Psoas muscle (tissue), 8 donors: ENCODE data around the gene TYW1B. TPM values are rescaled to one million over a fixed set of nuclear protein-coding genes. Genes with fewer than 3 reads are reported as not detected.
A peak's percentile ranks its signal among the peaks of the same experiment; 100 is the strongest.
"Not testable (repeated sequence)": the region's sequence is repeated elsewhere in the genome, so short reads cannot be mapped to it uniquely, and the experiment has no call there.

ENCODE experiments used
- ATAC-seq, 4 donors: fragments of 200-7000 bp; cut with Tn5 transposase; one replicate each; pipeline ENCODE4 v1.9.1; 2020; ENCODE audit warnings: moderate library complexity in 3 of 4, mild to moderate bottlenecking in 2 of 4
- DNase-seq, 2 donors: peaks; one replicate each; pipeline ENCODE4 v3.0.0-alpha.2; 2020
- H3K27ac ChIP-seq: fragments of 200-600 bp; one replicate; pipeline ENCODE4 v1.8.0; 2022
- H3K27me3 ChIP-seq, 3 donors: fragments of 200-600 bp in 1 of 3; one replicate each; pipeline versions ENCODE4 v1.6.1 to v1.8.0; 2013 to 2022; ENCODE audit warnings: low read length in 2 of 3, mild to moderate bottlenecking in 2 of 3, moderate library complexity in 1 of 3; ENCODE audit not compliant: insufficient read depth in 3 of 3
- H3K36me3 ChIP-seq, 2 donors: fragments of 200-600 bp in 1 of 2; one replicate each; pipeline versions ENCODE4 v1.6.1 to v1.8.0; 2013 to 2022; ENCODE audit warnings: low read depth in 1 of 2, mild to moderate bottlenecking in 1 of 2, moderate library complexity in 1 of 2; ENCODE audit not compliant: insufficient read depth in 1 of 2
- H3K4me1 ChIP-seq: fragments of 200-600 bp; one replicate; pipeline ENCODE4 v1.8.0; 2022
- H3K4me3 ChIP-seq: fragments of 200-600 bp; one replicate; pipeline ENCODE4 v1.8.0; 2022; ENCODE audit warnings: mild to moderate bottlenecking
- H3K9me3 ChIP-seq: fragments of 200-600 bp; one replicate; pipeline ENCODE4 v1.8.0; 2022
- CTCF ChIP-seq: fragments of 200-600 bp; IDR thresholded peaks from one replicate; pipeline ENCODE4 v1.8.0; 2022; ENCODE audit warnings: antibody characterized with exemption
- WGBS, 3 donors: extraction: QIAGEN DNeasy Blood & Tissue Kit; methylation state at CpG; one replicate each; pipeline versions ENCODE4 v1.1.6 to v1.1.7; 2013; 5-methylcytosine and 5-hydroxymethylcytosine counted together
- intact Hi-C, 2 donors: fragments of 100-400 bp; cut with DNase I; formaldehyde crosslinking; loops; one replicate each; pipeline versions ENCODE4 v1.11.0 to v1.14.2; 2022
- polyA plus RNA-seq, 3 donors: library from polyadenylated mRNA; stranded (reverse); fragments of 200-250 nt; gene quantifications; one replicate each; pipeline ENCODE4 v1.2.3, GENCODE V29; 2013
- total RNA-seq, 4 donors: library from RNA; stranded (reverse); fragmentation: NEBNext Ultra II Directional in 2 of 4; extraction: Animal tissue kit (Norgen Biotek cat#: 25700) in 2 of 4; gene quantifications; one replicate each; pipeline versions ENCODE4 v1.2.1 to v1.2.4, GENCODE V29; 2021 to 2023
- donor health status: healthy with polysubstance abuse.
- donor health status: DM: no; HTN: no; CAD: no; lungs with moderate emphysema.
- donor health status: Bipolar disorder and iron deficiency.
- donor health status: healthy.
- donor health status: DM: yes; HTN: yes; CAD: no.
- donor health status: DM: no; HTN: no; CAD: no.
- donor health status: DM: no; HTN: no; CAD: no.
- donor health status: DM: yes; HTN: yes; CAD: no.

TYW1B gene
- total and polyA plus RNA-seq, 7 donors: 1.1 to 6.5 (median 1.9) TPM

- H3K4me3 ChIP-seq, H3K9me3 ChIP-seq, H3K27me3 ChIP-seq, H3K4me1 ChIP-seq, DNase-seq, H3K36me3 ChIP-seq, H3K27ac ChIP-seq, ATAC-seq, intact Hi-C loops: not testable (repeated sequence)
- WGBS, 3 donors: 91 to 98% (median 96%) methylated on average over 4 of the region's 4 CpGs
Measured at GRCh38 chr7:72648574-72648973, 179.4 kb downstream of the TYW1B start.

GRCh38 chr7:72643708-72644107 lies 184.3 kb downstream of the TYW1B start:
- H3K9me3 ChIP-seq, H3K4me3 ChIP-seq, H3K27me3 ChIP-seq, DNase-seq, ATAC-seq, H3K4me1 ChIP-seq, H3K36me3 ChIP-seq, H3K27ac ChIP-seq, intact Hi-C loops: not testable (repeated sequence)
- WGBS, 3 donors: 84 to 100% (median 94%) methylated on average over 1 of the region's 1 CpG

GRCh38 chr7:72641485-72642248 lies 186.3 kb downstream of the TYW1B start:
- H3K9me3 ChIP-seq, ATAC-seq, H3K27ac ChIP-seq, DNase-seq, H3K4me3 ChIP-seq, H3K4me1 ChIP-seq, H3K36me3 ChIP-seq, intact Hi-C loops, H3K27me3 ChIP-seq: not testable (repeated sequence)
- 79 to 86% (median 81%) methylated on average over 5 of the region's 5 CpGs for WGBS, 3 donors

- H3K9me3 ChIP-seq, DNase-seq, H3K36me3 ChIP-seq, intact Hi-C loops, H3K27me3 ChIP-seq, H3K4me1 ChIP-seq, H3K27ac ChIP-seq, H3K4me3 ChIP-seq, ATAC-seq: not testable (repeated sequence)
- 83 to 88% (median 87%) methylated on average over 2 of the region's 2 CpGs for WGBS, 3 donors
Measured at GRCh38 chr7:72640740-72641139, 187.3 kb downstream of the TYW1B start.

GRCh38 chr7:72635273-72635908 lies 192.6 kb downstream of the TYW1B start:
- H3K27me3 ChIP-seq, H3K9me3 ChIP-seq, H3K4me1 ChIP-seq, H3K4me3 ChIP-seq, DNase-seq, H3K36me3 ChIP-seq, intact Hi-C loops, H3K27ac ChIP-seq: not testable (repeated sequence)
- TF ChIP-seq CTCF: peak; percentile 25
- 21 to 33% (median 29%) methylated on average over 8 of the region's 8 CpGs for WGBS, 3 donors
- peak in 3 of 4 donors; percentile 54 to 67 (median 58) for ATAC-seq

- DNase-seq, H3K9me3 ChIP-seq, H3K4me3 ChIP-seq, H3K27ac ChIP-seq, intact Hi-C loops, H3K36me3 ChIP-seq, H3K27me3 ChIP-seq, H3K4me1 ChIP-seq: not testable (repeated sequence)
- peak in 2 of 4 donors; percentile 29 to 42 for ATAC-seq
- WGBS, 3 donors: 90 to 100% methylated on average over 1 of the region's 1 CpG; no CpG with 5 or more reads in 1 of the 3 donors
Measured at GRCh38 chr7:72632765-72633292, 195.2 kb downstream of the TYW1B start.

GRCh38 chr7:72628375-72628774 lies 199.6 kb downstream of the TYW1B start:
- intact Hi-C loops, H3K9me3 ChIP-seq, H3K27me3 ChIP-seq, H3K27ac ChIP-seq, H3K4me1 ChIP-seq, DNase-seq, H3K36me3 ChIP-seq, H3K4me3 ChIP-seq, ATAC-seq: not testable (repeated sequence)
- WGBS, 3 donors: 96 to 100% (median 100%) methylated on average over 1 of the region's 3 CpGs

GRCh38 chr7:72626428-72627011 lies 201.5 kb downstream of the TYW1B start:
- WGBS, 3 donors: 80 to 89% (median 82%) methylated on average over 6 of the region's 7 CpGs
- H3K4me3 ChIP-seq, H3K9me3 ChIP-seq, DNase-seq, H3K27ac ChIP-seq, intact Hi-C loops, H3K36me3 ChIP-seq, ATAC-seq, H3K27me3 ChIP-seq, H3K4me1 ChIP-seq: not testable (repeated sequence)

GRCh38 chr7:72625721-72626423 lies 202.1 kb downstream of the TYW1B start:
- H3K4me3 ChIP-seq, DNase-seq, H3K9me3 ChIP-seq, H3K27me3 ChIP-seq, ATAC-seq, H3K27ac ChIP-seq, H3K4me1 ChIP-seq, H3K36me3 ChIP-seq, intact Hi-C loops: not testable (repeated sequence)
- 67 to 77% (median 75%) methylated on average over 3 of the region's 4 CpGs for WGBS, 3 donors
